Occipital lobe (tissue), 2 donors: ENCODE results near the gene PSTPIP1. TPM values are rescaled to one million over a fixed set of nuclear protein-coding genes. Genes with fewer than 3 reads are reported as not detected.
A peak's percentile ranks its signal among the peaks of the same experiment; 100 is the strongest.
"Not testable (repeated sequence)": the region's sequence is repeated elsewhere in the genome, so short reads cannot be mapped to it uniquely, and the experiment has no call there.

Source experiments
- DNase-seq: peaks from one replicate; lab custom pipeline; 2025; lab: John Stamatoyannopoulos, UW
- total RNA-seq: library from RNA; depleted of rRNA; stranded (reverse); fragments of >200 nt; gene quantifications from one replicate; pipeline ENCODE4 v1.2.3, GENCODE V29; 2014

Gene PSTPIP1
- 0.62 TPM for total RNA-seq

DNA sequence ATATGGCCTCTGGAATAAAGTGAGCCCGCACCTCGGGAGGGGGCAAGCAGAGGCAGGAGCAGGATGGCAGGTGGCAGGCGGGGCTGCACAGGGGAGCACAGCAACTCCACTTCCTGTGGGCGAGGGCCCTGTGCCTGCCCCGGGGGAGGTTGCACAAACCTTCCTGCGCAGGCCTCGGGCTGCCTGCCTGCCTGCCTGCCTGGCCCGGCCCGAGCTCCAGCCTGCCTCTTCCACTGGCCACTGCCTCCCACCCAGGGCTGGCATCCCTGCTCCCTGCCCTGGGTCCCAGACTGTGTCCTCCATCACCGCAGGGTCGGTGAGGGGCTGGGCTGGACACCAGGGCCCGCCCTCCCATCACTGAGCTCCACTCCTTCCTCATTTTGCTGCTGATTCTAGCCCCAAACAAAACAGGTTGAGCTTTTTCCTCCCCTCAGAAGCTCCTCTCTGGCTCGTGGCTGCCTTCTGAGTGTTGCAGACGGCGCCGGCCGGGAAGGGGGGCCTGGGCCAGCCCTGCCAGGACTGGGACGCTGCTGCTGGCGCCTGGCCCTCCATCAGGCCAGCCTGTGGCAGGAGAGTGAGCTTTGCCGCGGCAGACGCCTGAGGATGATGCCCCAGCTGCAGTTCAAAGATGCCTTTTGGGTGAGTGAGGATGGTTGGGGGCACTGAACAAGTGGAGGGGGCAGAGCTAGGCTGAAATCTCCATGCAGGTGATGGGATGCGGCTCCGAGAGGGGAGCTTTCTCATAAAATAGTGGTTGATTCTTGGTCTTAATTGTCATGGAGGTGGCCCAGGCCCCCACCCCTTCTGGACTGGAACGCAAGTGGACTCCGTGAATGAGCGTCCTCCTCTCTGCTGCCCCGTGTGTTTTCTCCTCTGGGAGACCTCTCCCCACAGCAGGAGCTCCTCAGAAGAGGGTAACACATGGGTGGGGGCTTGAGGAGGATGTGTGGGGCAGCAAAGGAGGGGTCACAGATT is at the start of gene PSTPIP1:
PSTPIP1 (plus strand) TSS at position 156 of the 975 bp plus-strand sequence; CDS start at position 604, 448 bp downstream.
- peak; percentile 40 for DNase-seq

DNA sequence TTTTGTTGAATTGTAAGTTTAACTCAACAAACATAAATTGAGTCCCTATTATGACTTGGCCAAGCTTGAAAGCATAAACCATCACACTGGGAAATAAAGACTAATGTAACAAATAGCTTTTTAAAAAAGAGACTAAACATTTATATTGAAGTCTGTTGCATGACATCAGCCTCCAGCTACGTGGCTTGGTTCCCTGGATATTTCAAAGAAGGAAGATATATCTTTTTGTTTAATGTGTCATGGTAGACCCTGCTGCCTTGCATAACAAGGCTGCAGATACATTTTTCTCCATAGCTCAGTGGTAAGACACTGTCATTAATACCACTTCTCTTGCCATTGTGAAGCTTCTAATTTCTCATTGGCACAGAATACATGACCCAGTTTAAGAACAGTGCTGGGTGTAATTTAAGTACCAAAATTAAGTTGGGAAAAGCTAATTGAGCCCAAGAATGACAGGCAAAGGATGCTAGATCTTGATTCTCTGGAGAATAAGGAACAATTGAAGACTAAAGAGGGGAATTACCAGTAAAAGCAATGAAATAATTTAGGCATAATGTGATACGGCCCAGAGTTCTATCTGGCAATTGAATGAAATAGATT is 49.3 kb upstream of the PSTPIP1 start:
- no peak for DNase-seq

DNA sequence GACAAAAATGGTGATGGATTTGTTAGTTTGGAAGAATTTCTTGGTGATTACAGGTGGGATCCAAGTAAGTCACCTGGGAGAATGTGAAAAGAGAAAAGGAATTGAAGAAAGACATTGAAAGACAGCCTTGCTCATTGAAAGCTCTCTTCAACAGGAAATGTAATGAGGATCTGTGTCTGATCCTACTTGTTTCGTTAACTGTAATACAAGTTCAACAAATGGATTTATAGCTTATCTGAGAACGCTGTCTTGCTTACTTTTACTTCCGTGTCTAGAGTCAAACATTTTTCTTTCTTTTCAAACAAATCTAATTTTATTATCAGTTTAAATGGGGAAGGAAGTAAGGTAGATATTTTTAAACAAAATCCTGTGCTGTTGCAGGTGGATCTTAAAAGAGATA is 47.5 kb upstream of the PSTPIP1 start:
- no peak for DNase-seq

GRCh38 chr15:76951220-76951619 is 43.7 kb upstream of the PSTPIP1 start:
- no peak for DNase-seq

DNA sequence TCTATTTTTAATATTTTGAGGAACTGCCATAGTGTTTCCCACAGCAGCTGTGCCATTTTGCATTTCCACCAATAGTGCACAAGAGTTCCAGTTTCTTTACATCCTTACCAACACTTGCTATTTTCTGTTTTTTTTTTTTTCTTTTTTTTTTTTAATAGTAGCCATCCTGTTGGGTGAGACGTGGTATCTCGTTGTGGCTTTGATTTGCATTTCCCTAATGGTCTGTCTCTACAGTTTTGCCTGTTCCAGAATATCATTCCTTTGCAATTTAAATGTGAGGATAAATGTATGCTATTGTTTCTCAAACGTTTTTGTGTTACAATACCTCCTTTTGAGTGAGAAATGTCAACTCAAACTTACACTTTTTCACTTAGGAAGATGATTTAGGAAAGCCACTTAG is 41.0 kb upstream of the PSTPIP1 start:
- DNase-seq: no peak

DNA sequence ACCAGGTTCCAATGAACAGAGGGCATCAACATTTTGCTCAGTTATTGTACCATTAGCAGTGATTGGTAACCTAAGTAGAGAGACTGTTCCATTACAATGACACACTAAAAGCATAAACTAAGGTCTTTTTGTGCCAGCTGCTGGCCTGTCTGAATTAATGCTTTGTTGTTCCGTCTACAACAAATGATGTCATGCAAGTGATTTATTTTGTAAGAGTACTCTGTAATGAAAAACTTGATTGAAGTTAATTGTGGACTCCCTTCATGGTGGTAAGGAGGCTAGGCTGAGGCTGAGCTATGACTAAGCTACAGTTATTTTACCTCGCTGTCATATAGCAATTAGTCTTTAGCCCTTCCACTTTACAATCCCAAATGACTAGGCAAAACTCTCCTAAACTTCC is 40.2 kb upstream of the PSTPIP1 start:
- DNase-seq: no peak

DNA sequence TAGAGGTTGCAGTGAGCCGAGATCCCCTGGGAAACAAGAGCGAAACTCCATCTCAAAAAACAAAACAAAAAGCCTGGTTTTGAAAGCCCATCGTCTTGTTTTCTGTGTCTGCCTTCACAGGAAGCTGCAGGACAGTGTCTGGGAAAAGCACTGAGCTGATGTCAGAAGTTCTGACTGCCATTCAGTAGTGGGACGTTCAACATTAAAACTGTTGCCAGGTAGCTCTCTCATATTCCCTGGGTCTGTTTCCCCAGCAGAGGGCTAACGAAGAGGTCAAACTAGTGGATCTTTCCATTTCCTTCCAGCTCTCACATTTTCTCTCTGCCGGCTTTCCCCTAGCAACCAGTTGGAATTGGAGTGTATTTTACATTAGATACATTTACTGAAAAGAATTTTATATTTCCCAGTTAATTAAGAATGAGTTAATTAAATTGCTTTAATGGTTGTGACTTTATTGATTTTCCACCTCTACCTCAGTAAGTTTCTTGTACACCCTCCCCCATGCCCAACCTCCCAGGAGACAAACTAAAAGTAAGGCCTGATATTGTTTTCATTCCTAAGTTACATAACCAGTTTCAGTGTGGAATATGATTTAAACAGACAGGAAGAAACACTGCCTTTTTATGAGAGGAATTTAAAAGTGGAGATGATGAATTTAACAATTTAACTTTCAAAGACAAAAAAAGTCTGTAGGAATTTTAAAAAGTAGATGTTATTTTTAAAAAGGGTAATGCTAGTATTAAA is 33.5 kb upstream of the PSTPIP1 start:
- no peak for DNase-seq

DNA sequence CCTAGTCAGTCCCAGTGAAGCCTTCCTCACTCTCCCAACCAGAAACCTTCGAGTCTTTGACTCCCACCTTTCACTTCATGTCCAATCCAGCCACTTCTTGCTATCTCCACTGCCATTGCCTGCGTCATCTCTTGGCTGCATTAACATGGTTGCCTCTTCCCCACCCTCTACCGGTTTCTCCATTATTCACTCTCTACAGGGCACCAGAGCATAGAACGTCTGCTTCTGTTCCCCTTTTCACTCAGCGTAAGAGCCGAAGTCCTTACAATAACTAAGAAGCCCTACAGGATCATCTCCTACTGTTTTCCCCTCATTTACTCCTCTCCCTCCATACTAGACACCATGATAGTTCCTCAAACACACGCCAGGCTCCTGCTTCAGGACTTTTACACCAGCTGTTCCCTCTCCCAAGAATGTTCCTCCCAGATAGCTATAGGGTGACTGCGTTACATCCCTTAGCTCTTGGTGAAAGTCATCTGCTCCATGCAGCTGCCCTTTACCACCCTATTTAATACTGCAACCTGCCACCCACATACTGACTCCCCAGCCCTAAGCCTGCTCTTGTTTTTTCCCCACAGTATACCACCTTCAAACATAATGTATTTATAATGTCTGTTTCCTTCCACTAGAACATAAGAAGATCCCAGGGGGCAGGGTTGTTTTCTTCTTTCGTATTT is 32.5 kb upstream of the PSTPIP1 start:
- DNase-seq: no peak

- DNase-seq: no peak
These were observed 31.3 kb upstream of the PSTPIP1 start for GRCh38 chr15:76963596-76963995.

DNA sequence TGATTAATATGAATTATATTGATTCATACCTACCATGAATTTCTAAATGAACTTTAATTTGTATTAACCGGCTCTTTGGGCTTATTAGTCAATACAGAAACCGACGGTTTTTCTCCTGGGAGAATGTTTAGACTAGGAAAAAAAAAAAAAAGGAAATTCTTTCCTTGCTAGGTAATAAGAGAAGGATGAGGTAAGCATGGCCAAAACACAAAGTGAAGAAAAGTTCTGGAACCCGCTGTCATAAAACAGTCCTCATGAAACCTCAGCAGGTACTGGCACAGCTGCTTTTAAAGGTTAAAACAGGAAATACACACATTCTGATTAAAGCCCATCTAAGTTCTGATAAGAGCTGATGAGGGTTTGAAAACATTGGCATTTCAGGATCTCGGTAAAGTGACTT is 30.8 kb upstream of the PSTPIP1 start:
- no peak for DNase-seq

- DNase-seq: not testable (repeated sequence)
These were observed 28.9 kb upstream of the PSTPIP1 start for GRCh38 chr15:76966051-76966450.

DNA sequence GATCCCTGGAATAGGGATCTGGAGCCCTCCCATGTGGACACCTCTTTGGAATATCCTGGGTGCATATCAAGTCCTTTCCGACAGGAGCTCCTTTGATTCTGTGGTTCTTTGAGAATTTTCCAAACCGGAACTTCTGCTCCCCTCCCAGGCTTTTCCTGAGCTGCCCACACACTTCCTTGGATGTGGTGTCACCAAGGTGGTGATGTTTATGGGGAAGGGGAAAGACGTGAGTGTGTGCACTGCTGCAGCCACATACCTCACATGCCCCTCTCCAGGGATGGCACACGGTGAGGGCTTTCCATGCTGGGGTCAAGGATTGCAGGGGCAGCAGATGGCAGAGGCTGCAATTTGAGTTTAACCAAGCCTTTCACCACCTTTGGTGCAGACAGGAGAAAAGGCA is 27.9 kb upstream of the PSTPIP1 start:
- no peak for DNase-seq

DNA sequence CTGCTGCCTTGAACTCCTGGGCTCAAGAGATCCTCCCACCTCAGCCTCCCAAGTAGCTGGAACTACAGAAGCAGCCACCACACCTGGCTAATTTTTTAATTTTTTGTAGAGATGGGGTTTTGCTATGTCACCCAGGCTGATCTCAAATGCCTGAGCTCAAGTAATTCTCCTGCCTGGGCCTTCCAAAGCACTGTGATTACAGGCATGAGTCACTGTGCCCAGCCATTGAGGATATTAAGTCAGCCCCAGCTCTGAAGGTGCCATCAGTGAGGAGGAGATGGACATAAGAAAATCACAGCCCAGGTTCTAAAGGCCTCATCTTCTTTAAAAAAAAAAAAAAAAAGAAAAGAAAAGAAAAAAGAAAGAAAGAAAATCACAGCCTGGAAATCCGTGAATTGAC is 26.6 kb upstream of the PSTPIP1 start:
- DNase-seq: no peak

DNA sequence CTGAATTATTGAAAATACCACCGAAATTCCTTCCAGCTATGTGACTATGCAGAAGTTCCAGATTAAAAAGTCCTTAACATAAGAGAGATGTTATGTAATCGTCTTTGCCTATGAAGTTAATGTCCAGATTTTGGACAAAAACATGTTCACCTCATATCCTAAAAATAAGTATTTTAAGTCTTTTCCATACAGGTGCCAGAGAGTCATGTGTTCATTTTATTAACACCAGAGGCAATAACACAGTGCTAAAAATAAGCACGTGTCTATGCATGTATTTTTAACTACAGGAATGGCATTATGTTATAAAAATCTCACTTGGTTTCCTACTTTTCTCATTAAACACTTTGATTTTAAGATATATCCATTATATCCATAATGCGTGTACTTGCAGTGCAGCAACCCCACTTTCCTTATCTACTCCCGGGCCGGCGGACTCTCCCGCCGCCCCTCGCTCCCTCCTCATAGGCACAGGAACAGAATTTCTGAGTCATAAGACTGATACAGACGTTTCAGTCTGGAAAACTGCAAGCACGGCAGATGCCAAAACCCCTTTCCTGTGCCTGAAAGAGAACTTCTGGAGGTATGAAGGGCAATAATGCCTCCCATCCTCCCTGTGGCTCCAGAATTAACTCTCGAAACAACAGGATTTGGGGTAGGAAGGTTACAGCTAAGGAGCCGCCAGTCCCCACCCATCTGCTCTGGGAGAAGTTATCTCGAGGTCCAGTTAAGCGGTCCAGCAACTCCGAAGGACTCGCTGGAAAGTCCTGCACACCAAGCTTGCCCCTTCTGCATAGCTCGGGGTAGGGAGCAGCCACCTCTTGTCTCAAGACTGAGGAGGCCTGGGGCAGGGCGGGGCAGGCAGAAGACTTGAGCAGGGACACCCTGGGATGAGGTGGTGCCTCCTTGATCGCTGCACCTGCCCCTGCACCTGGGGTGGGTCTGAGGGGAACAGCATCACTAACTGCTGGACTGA is 22.3 kb upstream of the PSTPIP1 start:
- no peak for DNase-seq

- DNase-seq: no peak
These were observed 21.6 kb upstream of the PSTPIP1 start for GRCh38 chr15:76973362-76973743.

- DNase-seq: no peak
These were observed 21.0 kb upstream of the PSTPIP1 start for GRCh38 chr15:76973906-76974305.

DNA sequence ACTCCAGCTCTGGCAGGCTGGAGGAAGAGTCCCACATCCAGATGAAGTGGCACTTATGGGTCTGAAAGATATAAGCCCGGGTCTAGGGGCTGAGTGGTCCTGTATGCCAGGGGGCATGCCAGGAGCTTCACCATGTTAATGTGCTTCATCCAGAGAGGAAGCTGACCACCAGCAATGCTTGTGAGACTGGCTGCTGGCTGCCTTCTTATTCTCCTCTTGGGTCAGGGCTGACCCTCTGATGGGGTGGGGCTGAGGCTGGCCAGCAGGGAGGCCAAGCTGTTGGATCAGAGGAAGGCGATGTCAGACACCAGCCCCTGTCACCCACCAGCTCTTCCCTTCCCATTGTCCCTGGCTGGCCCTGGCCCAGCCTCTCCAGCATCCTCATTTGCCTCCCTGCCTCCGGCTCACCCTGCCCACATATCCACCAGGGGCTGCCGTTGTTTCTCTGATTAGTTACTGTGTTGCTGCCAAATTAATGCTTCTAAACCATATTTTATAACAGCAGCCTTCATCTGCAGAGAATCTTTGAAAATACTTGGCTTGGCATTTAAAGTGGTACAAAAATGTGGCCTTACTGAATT is 20.4 kb upstream of the PSTPIP1 start:
- no peak for DNase-seq

DNA sequence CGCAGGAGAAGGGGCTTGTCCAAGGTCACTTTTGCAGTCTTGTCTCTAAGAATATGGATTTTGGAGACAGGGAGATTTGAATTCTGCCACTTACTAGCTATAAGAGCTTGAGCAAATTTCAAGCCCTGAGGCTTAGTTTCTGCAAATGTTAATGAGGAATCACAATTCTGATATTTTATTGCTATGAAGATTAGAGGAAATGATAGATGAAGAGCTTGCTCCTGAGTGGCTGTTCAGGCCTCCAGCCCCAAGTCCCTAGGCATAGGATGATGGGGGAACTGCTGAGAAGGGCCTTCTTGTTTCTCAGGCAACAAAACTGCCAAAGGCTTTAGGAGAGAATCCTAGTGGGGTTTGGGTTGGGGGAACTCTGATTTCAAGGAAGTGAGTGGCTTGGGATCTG is 18.8 kb upstream of the PSTPIP1 start:
- no peak for DNase-seq

DNA sequence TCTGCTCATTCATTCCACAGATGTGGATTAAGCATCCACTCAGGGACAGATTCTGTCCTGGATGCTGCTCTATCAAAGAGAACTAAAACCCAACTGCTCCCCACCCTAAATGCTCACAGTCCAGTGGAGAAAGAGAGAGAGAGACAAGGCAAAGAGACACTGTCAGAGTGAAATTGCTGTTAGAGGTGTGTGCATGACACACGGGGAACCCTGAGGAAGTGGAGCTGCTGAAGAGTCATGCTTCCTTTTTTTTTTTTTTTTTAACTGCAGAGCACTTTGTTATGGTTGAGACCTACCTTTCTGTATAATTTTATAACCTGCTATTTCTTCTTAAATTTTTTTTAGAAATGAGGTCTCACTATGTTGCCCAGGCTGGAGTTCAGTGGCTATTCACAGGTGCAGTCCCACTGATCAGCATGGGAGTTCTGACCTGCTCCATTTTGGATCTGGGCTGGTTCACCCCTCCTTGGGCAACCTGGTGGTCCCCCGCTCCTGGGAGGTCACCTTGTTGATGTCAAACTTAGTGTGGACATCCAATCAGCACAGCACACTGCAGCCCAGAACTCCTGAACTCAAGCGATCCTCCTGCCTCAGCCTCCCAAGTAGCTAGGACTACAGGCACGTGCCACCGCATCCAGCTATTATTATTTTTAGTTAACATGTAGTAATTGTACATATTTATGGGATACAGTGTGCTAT is 18.2 kb upstream of the PSTPIP1 start:
- DNase-seq: no peak
